Measurements from ENCODE around the gene WWTR1. TPM values are rescaled to one million over a fixed set of nuclear protein-coding genes. Genes with fewer than 3 reads are reported as not detected.

Gene WWTR1
- total RNA-seq, 1 donor from 2014 or later: 0.73 TPM

GRCh38 chr3:149647285-149647684 is 10.5 kb downstream of the WWTR1 start:
- no peak for TF ChIP-seq CTCF (IDR thresholded peaks at IDR 0.05)
- H3K27me3 Mint-ChIP-seq: peaks cover 6% of the 10 kb centered on the region
- ATAC-seq (ENCODE audit: low read depth): no peak
- no peaks in the 10 kb centered on the region for H3K36me3 Mint-ChIP-seq (ENCODE audit: low read depth)
- intact Hi-C loops (cut with micrococcal nuclease): no loop called here
- ChIA-PET POLR2A (no interaction called here), CTCF (no interaction called here)
- H3K4me1 Mint-ChIP-seq: no peaks in the 10 kb centered on the region
- no peak overlapping the region for H3K4me3 Mint-ChIP-seq
- H3K9me3 Mint-ChIP-seq: no peaks in the 10 kb centered on the region
- DNase-seq: no peak
- H3K27ac Mint-ChIP-seq: no peak overlapping the region

DNA sequence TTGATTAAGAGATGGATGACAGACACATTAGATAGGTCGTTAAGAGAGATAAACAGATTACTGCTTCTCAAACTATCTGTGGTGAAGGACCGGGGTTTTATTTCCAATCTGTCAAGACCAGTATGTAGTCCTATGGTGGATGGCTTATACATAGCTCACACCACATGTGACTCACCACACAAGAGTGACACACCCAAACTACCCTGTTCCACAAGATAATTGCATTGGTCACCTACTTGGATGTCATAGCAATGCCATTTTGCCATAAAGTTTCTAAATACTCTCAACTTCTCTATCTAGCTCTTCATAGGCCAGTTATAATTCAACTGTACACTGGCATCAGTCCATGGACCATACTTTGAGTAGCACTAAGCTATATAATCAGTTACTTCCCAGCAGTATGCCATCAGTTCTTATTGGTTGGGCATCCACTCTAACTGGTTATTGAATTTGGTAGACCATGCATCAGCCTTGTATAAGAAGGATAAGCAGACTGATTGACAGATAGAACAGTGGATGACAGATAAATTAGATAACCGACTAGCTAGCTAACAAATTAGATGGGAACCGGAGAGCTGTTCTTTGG is 11.6 kb downstream of the WWTR1 start:
- DNase-seq (no peak), ATAC-seq (ENCODE audit: low read depth) (no peak)
- H3K27me3 Mint-ChIP-seq: peaks cover 4% of the 10 kb centered on the region
- CTCF ChIA-PET: no interaction called here
- no peaks in the 10 kb centered on the region for H3K9me3 Mint-ChIP-seq
- H3K36me3 Mint-ChIP-seq (ENCODE audit: low read depth): no peaks in the 10 kb centered on the region
- no peak overlapping the region for H3K27ac Mint-ChIP-seq
- intact Hi-C loops (cut with micrococcal nuclease): no loop called here
- H3K4me3 Mint-ChIP-seq: no peak overlapping the region
- no peak for TF ChIP-seq CTCF (IDR thresholded peaks at IDR 0.05)
- POLR2A ChIA-PET: no interaction called here
- no peaks in the 10 kb centered on the region for H3K4me1 Mint-ChIP-seq

DNA sequence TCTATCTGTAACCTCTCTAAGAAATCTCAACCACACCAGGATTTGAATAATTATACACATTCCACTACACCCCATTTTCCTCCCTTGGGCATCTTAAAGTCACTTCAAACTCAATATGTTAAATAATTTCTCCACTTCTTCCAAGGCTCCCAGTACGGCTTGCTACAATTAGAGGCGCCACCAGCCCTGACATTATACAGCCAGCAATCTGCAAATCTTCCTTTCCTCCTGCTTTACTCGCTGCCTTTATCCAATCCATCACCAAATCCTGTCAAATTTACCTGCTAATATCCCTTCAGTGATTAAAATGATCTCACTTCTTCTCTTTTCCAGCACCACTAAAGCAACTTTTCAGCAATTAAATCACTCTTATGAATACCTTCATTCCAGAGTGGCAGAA is 13.9 kb downstream of the WWTR1 start:
- CTCF ChIA-PET: no interaction called here
- Mint-ChIP-seq H3K4me1 (no peaks in the 10 kb centered on the region), H3K27me3 (peaks cover 2% of the 10 kb centered on the region), H3K27ac (no peak overlapping the region), H3K36me3 (ENCODE audit: low read depth) (no peaks in the 10 kb centered on the region), H3K4me3 (no peak overlapping the region), H3K9me3 (no peaks in the 10 kb centered on the region)
- DNase-seq: no peak
- POLR2A ChIA-PET: no interaction called here
- TF ChIP-seq CTCF (IDR thresholded peaks at IDR 0.05): no peak
- intact Hi-C loops (cut with micrococcal nuclease): no loop called here
- no peak for ATAC-seq (ENCODE audit: low read depth)

DNA sequence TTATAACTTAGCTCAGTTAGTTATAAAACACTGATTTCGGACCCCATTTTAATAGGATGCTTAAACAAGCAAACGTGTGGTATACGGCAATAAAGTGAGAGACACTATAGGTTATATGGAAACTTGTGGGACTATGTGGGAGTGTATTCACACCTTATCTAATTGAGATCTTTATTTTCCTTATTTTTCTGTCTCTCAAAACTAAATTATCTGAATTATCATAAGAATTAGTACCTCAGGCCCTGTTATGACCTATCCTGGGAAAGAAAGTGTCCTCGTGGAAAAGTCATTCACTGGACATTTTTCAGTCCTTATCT is 14.4 kb downstream of the WWTR1 start:
- intact Hi-C loops (cut with micrococcal nuclease): no loop called here
- Mint-ChIP-seq H3K4me1 (no peaks in the 10 kb centered on the region), H3K36me3 (ENCODE audit: low read depth) (no peaks in the 10 kb centered on the region), H3K27me3 (peaks cover 2% of the 10 kb centered on the region), H3K4me3 (no peak overlapping the region), H3K27ac (no peak overlapping the region), H3K9me3 (no peaks in the 10 kb centered on the region)
- no peak for DNase-seq
- no peak for ATAC-seq (ENCODE audit: low read depth)
- ChIA-PET POLR2A (no interaction called here), CTCF (no interaction called here)
- TF ChIP-seq CTCF (IDR thresholded peaks at IDR 0.05): no peak

DNA sequence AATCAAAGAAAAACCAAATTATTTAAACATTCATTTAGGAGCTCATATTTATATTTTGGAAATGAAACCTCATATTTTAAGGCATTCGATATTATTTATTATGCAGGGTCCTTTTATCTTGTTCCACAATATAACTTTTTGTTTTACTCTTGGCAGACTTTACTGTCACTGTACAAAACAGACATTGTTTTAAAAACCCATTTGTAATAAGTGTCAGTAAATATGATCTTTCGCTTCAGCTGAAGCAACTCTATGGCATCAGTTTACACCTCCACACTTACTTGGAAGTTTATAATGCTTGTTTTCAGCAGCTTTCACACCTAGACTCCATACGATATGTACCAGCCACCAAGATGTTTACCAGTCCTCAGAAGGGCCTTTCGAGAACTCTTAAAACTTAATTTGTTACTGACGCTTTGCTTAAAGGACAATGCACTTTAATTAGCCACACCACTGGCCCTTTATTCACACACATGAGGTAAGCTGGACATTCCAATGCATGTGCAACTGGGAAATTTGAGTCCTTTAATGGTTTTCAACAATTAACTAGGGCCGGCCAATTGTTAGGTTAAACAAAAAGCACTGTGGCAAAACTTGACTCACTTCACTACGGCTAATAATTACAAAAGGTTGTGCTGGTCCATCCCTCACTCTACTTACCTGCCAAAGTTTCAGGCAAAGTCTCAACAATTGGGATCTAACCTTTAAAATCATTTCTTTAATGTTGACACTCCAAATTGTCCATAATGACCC is 16.7 kb downstream of the WWTR1 start:
- ChIA-PET CTCF (no interaction called here), POLR2A (no interaction called here)
- no peak overlapping the region for H3K27ac Mint-ChIP-seq
- H3K4me3 Mint-ChIP-seq: no peak overlapping the region
- intact Hi-C loops (cut with micrococcal nuclease): no loop called here
- H3K4me1 Mint-ChIP-seq: no peaks in the 10 kb centered on the region
- peaks cover 5% of the 10 kb centered on the region for H3K27me3 Mint-ChIP-seq
- no peaks in the 10 kb centered on the region for H3K36me3 Mint-ChIP-seq (ENCODE audit: low read depth)
- no peaks in the 10 kb centered on the region for H3K9me3 Mint-ChIP-seq
- DNase-seq (no peak), ATAC-seq (ENCODE audit: low read depth) (no peak)
- no peak for TF ChIP-seq CTCF (IDR thresholded peaks at IDR 0.05)
